Brain pericyte (primary cell): ENCODE data around the gene ARHGAP4.

ENCODE experiments used
- DNase-seq: peaks from one replicate; pipeline ENCODE4 v3.0.0-alpha.2; 2012; ENCODE audit warnings: low read depth, low spot score

ARHGAP4 gene

GRCh38 chrX:153882086-153882498 is 44.0 kb downstream of the ARHGAP4 start:
- DNase-seq, result no peak

GRCh38 chrX:153881281-153881680 is 44.8 kb downstream of the ARHGAP4 start:
- DNase-seq, result no peak

- no peak for DNase-seq
Measured at GRCh38 chrX:153880440-153880815, 45.6 kb downstream of the ARHGAP4 start.

- no peak for DNase-seq
Measured at GRCh38 chrX:153879741-153880439, 46.2 kb downstream of the ARHGAP4 start.

GRCh38 chrX:153878969-153879653 is 47.0 kb downstream of the ARHGAP4 start:
- no peak for DNase-seq

- no peak for DNase-seq
Measured at GRCh38 chrX:153878345-153878744, 47.7 kb downstream of the ARHGAP4 start.

GRCh38 chrX:153877571-153878261 is 48.3 kb downstream of the ARHGAP4 start:
- no peak for DNase-seq

GRCh38 chrX:153876112-153876491 is 50.0 kb downstream of the ARHGAP4 start:
- DNase-seq, result no peak

GRCh38 chrX:153875391-153876111 is 50.5 kb downstream of the ARHGAP4 start:
- no peak for DNase-seq

- no peak for DNase-seq
Measured at GRCh38 chrX:153874366-153875125, 51.5 kb downstream of the ARHGAP4 start.

GRCh38 chrX:153874085-153874365 is 52.0 kb downstream of the ARHGAP4 start:
- DNase-seq, result no peak

GRCh38 chrX:153873282-153874084 is 52.6 kb downstream of the ARHGAP4 start:
- DNase-seq, result no peak

- DNase-seq, result no peak
Measured at GRCh38 chrX:153871946-153872878, 53.9 kb downstream of the ARHGAP4 start.

GRCh38 chrX:153871451-153871850 is 54.6 kb downstream of the ARHGAP4 start:
- no peak for DNase-seq

- no peak for DNase-seq
Measured at GRCh38 chrX:153870791-153871360, 55.2 kb downstream of the ARHGAP4 start.

- DNase-seq, result no peak
Measured at GRCh38 chrX:153870288-153870690, 55.8 kb downstream of the ARHGAP4 start.

- DNase-seq, result no peak
Measured at GRCh38 chrX:153869473-153870287, 56.4 kb downstream of the ARHGAP4 start.
